Endothelial cell (in vitro differentiated cells): ENCODE measurements around the gene VIPR2. TPM values are rescaled to one million over a fixed set of nuclear protein-coding genes. Genes with fewer than 3 reads are reported as not detected.

Experiments used
- DNase-seq: peaks from one replicate; pipeline ENCODE4 v3.0.0; 2021; ENCODE audit warnings: low spot score
- H3K27ac Mint-ChIP-seq: one replicate; pipeline ENCODE4 v1.8.0; 2021; ENCODE audit warnings: mixed read lengths, inconsistent platforms; ENCODE audit not compliant: unreplicated experiment
- H3K27me3 Mint-ChIP-seq: one replicate; pipeline ENCODE4 v1.8.0; 2021; ENCODE audit warnings: mild to moderate bottlenecking, moderate library complexity, mixed read lengths, inconsistent platforms; ENCODE audit not compliant: unreplicated experiment
- H3K36me3 Mint-ChIP-seq: one replicate; pipeline ENCODE4 v1.8.0; 2021; ENCODE audit warnings: mild to moderate bottlenecking, low read depth, mixed read lengths, inconsistent platforms; ENCODE audit not compliant: unreplicated experiment
- H3K4me1 Mint-ChIP-seq: one replicate; pipeline ENCODE4 v1.8.0; 2021; ENCODE audit warnings: mild to moderate bottlenecking, mixed read lengths, inconsistent platforms; ENCODE audit not compliant: unreplicated experiment
- H3K4me3 Mint-ChIP-seq: one replicate; pipeline ENCODE4 v1.8.0; 2021; ENCODE audit warnings: mild to moderate bottlenecking, mixed read lengths, inconsistent platforms; ENCODE audit not compliant: unreplicated experiment
- H3K9me3 Mint-ChIP-seq: one replicate; pipeline ENCODE4 v1.8.0; 2021; ENCODE audit warnings: mixed read lengths, inconsistent platforms; ENCODE audit not compliant: unreplicated experiment
- CTCF ChIP-seq: fragments of 200-600 bp; sonication (generic); IDR thresholded peaks from one replicate; pipeline ENCODE4 v1.5.0; 2021; ENCODE audit warnings: antibody characterized with exemption; ENCODE audit not compliant: unreplicated experiment
- total RNA-seq: library from RNA; stranded (reverse); fragmentation: NEBNext Ultra II Directional; extraction: Animal tissue kit (Norgen Biotek cat#: 25700); gene quantifications from one replicate; pipeline ENCODE4 v1.2.1, GENCODE V29; 2021; ENCODE audit not compliant: unreplicated experiment

Gene VIPR2
- total RNA-seq, 1 donor from 2014 or later: 2.4 TPM

- no peak for DNase-seq
- Mint-ChIP-seq H3K36me3 (no peaks in the 10 kb centered on the region), H3K27ac (no peak overlapping the region), H3K9me3 (peaks cover 6% of the 10 kb centered on the region), H3K4me1 (no peaks in the 10 kb centered on the region), H3K27me3 (peaks cover 3% of the 10 kb centered on the region), H3K4me3 (no peak overlapping the region)
- no peak for TF ChIP-seq CTCF
Observed at GRCh38 chr7:159142199-159142598, 2.5 kb downstream of the VIPR2 start.

- peaks cover 3% of the 10 kb centered on the region for H3K27me3 Mint-ChIP-seq
- H3K4me1 Mint-ChIP-seq: no peaks in the 10 kb centered on the region
- no peak overlapping the region for H3K27ac Mint-ChIP-seq
- no peak overlapping the region for H3K4me3 Mint-ChIP-seq
- H3K36me3 Mint-ChIP-seq: no peaks in the 10 kb centered on the region
- no peak for DNase-seq
- peaks cover 6% of the 10 kb centered on the region for H3K9me3 Mint-ChIP-seq
- TF ChIP-seq CTCF: no peak
Observed at GRCh38 chr7:159141660-159142059, 3.0 kb downstream of the VIPR2 start.

- Mint-ChIP-seq H3K4me3 (no peak overlapping the region), H3K27me3 (peaks cover 8% of the 10 kb centered on the region), H3K27ac (no peak overlapping the region), H3K36me3 (no peaks in the 10 kb centered on the region), H3K4me1 (no peaks in the 10 kb centered on the region), H3K9me3 (peaks cover 6% of the 10 kb centered on the region)
- no peak for DNase-seq
- TF ChIP-seq CTCF: no peak
Observed at GRCh38 chr7:159141167-159141566, 3.5 kb downstream of the VIPR2 start.

DNA sequence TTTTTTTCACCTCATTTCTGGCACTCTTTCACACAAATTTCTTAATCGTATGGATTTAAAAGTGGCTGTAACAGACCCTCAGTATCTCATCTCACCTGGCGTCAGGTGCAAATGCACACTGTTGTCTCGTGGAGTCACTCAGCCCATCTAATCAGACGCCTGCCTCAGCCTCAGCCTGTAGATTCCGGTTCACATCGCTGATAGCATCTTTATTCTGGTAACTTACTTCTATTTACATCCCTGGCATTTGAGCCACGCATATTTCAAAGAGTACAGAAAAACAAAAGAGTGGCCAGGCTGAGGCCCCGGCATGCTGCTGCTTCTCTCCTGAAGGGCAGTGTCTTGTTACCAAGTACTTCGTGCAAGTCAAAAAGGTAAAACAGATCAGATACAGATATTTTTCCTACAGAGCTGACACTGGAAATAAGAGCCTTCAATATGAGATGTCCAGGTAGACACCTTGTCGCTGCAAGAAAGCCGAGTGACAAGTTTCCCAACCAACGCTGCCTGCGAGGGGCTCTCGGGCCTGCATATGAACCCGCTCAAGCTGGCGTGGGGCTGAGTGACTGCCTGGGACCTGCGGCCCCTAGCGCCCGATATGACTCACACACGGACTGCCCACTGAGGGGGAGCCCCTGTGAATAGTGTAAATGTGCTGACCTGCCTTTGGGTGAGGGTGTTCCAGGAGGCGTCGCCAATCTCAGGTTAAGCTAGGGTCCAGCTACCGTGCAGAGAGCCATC is 4.3 kb downstream of the VIPR2 start:
- TF ChIP-seq CTCF: no peak
- no peak overlapping the region for H3K4me3 Mint-ChIP-seq
- DNase-seq: no peak
- peaks cover 7% of the 10 kb centered on the region for H3K27me3 Mint-ChIP-seq
- H3K27ac Mint-ChIP-seq: no peak overlapping the region
- no peaks in the 10 kb centered on the region for H3K36me3 Mint-ChIP-seq
- no peaks in the 10 kb centered on the region for H3K4me1 Mint-ChIP-seq
- H3K9me3 Mint-ChIP-seq: peaks cover 6% of the 10 kb centered on the region

DNA sequence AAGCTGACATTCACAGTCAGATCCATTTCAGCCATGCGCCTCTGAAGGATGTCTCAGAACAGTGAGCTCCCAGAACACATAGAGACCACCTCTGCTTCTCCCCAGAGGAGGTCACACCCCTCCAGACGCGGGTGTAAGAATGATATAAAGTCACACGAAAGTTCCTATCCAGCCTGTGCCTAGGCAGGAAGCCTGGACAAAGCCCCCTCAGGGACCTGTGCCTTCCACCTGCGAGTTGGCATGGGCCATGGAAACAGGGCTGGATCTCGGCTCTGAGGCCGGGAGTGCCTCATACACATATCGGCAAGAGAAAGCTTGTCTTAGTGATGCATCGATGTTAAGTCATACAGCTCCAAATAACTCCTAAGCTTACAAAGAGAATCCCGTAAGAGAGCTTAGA is 5.0 kb downstream of the VIPR2 start:
- H3K36me3 Mint-ChIP-seq: no peaks in the 10 kb centered on the region
- H3K4me3 Mint-ChIP-seq: no peak overlapping the region
- DNase-seq: no peak
- H3K27me3 Mint-ChIP-seq: peaks cover 5% of the 10 kb centered on the region
- TF ChIP-seq CTCF: no peak
- no peak overlapping the region for H3K27ac Mint-ChIP-seq
- no peaks in the 10 kb centered on the region for H3K4me1 Mint-ChIP-seq
- H3K9me3 Mint-ChIP-seq: peaks cover 6% of the 10 kb centered on the region
